Dermis blood vessel endothelial cell (primary cell): ENCODE measurements around the gene FATE1. TPM values are rescaled to one million over a fixed set of nuclear protein-coding genes. Genes with fewer than 3 reads are reported as not detected.
"Not testable (repeated sequence)": the region's sequence is repeated elsewhere in the genome, so short reads cannot be mapped to it uniquely, and the experiment has no call there.

ENCODE experiments used
- DNase-seq: peaks from one replicate; pipeline ENCODE4 v3.0.0; 2010
- total RNA-seq: library from RNA; depleted of rRNA; stranded (reverse); fragments of >200 nt; gene quantifications from 2 replicates; pipeline ENCODE4 v1.2.3, GENCODE V29; 2014

FATE1 gene, protein sequence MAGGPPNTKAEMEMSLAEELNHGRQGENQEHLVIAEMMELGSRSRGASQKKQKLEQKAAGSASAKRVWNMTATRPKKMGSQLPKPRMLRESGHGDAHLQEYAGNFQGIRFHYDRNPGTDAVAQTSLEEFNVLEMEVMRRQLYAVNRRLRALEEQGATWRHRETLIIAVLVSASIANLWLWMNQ
- total RNA-seq = not detected in 2 replicates

DNA sequence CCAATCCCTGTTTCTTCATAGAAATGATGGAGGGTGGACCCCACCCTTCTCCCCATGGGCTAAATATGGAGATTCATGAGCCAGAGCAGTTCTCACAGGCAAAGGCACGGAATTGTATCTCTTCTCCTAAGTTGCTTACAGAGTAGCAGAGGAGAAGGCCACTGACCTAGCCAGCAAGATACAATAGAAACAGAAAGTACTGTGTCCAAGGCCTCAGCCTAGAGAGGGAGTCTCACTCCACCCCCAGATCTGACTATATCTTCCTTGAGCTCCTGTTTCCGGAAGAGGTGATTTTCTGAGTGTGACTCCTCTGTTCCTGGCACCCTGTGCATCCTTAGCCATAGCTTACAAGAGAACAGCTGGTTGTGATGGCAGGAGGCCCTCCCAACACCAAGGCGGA is at the start of gene FATE1:
FATE1 (plus strand) TSS at position 284 of the 400 bp plus-strand sequence; CDS start at position 369, 85 bp downstream.
- no peak for DNase-seq

DNA sequence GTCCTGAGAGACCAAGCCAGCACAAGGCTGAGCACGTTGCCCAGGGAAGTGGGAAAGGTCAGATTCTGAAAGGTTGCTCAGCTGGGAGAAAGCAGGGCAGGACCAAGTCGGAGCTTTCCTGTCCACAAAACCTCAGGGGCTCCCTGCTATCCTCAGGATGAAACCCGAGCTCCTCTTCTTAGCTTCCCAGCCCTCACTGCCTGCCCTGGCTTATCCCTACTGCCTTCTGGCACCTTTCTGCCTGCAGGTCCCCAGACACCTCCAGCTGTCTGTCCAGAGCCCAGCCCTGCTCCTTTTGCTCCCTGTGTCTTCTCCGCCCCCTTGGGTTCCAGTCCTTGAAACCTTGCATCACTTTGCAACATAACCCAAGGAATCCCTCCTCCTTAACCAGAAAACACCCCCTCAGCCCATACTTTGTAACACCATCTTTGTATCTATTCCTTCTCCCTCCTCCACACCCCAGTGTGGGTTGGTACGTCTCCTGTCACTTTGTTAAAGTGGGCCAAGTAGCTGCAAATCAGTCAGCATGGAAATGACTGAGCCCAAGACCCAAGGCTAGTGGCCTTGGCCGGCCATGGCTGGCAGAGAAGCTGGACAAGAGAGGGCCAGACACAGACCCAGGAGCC is 40.6 kb upstream of the FATE1 start:
- no peak for DNase-seq

DNA sequence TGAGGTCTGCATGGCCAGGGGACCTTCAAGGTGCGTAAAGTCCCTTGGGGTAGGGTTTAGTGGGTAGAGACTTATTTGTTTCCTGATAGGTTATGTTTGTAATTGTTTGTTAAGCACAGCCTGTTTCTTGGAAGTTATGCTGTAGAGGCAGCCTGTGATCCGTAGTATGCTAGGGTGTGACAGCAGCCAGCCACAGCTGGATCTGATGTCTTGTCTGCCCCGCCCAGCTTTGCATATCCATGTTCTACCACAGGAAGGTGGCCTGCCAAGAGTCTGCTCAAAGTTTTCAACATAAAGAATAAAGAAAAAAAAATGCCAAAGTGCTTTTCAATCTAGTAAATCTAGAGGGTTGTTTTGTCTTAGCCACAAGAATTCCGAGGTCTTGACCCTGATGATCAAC is 39.6 kb upstream of the FATE1 start:
- DNase-seq = no peak

DNA sequence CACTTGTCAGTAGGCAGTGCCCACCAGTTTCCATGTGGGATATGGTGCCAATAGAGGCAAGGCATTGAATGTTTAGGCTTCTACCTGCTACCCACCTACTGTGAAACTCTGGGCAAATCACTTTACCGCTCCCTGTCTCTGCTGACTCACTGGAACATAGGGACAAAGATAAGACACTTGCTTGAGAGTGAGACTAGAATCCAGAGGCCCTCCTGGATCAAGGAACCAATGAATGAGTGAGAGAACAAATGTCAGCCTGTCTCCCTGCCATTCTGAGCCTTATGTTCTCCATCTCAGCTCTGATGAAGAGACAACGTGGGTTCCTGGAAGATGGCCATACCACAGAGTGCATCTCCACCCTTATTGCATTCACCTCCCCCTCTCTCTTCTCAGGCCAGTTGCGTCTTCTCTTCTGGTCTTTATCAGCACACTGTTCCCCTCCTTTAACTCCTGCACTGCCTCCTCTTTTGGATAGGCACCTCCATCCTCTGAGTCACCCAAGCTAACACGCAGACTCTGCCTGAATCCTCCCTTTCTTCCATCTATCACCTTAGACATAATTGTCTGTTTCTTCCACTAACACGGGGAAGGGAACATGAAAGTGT is 35.9 kb upstream of the FATE1 start:
- DNase-seq = no peak

DNA sequence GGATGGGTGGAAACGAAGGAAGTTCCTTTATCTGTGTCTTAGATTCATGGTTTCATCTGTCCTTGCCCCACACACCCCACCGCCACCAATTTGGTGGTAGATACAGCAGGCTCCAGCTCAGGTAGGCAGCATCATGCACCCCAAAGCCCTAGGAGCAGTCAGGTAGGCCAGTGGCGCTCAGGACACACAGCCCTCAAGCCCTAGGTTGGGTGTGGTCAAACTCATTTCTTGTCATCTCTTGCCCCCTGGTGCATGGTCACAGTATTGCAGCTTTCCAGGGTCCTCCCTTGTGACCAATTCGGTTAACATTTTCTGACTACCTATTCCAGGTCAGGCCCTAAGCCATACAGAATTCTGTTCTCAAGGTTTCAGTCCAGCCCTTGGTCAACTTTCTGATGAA is 35.0 kb upstream of the FATE1 start:
- DNase-seq = peak; percentile 54

DNA sequence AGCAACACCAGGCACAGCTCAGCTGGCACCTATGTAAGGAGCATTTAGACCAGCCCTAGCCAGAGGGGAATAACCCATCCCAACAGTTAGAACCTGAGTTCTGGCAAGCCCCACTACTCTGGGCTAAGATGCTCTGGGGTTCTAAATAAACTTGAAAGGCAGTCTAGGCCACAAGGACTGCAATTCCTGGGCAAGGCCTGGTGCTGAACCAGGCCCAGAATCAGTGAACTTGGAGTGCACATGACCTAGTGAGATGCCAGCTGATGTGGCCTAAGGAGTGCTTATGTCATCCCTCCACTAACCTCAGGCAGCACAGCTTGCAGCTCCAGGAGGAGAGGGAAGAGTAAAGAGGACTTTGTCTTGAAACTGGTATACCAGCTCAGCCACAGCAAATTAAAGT is 28.2 kb upstream of the FATE1 start:
- no peak for DNase-seq

DNA sequence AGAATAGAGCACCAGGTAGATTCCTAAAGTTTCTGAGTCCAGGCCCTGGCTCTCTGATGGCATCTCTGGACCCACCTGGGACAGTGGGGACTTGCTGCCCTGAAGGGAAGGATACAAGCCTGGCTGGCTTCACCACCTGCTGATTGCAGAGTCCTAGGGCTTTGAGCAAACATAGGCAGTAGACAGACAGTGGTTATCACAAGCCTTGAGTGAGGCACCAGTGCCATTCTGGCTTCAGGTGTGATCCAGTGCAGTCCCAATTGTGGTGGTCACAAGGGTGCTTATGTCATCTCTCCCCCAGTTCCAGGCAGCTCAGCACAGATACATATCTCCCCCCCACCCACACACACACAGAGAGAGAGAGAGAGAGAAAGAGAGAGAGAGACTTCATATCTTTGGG is 27.1 kb upstream of the FATE1 start:
- no peak for DNase-seq

DNA sequence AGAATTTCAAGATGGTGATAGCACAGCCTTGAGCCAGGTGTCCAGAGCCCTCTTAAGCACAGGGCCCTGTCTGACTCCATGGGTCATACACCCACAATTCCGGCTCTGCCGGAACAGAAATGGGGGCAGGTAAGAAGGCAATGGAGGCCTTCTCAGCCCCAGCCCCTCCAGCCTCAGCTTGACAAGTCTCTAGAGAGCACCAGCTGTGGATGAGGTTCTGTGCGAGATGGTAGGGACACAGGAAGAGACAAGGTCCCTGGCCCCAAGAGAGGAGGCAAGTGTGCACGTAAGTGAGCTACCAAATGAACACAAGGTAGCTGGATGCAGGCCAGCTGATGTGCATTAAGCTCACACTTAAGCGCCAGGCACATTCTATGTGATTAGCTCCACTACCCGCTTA is 23.0 kb upstream of the FATE1 start:
- no peak for DNase-seq

DNA sequence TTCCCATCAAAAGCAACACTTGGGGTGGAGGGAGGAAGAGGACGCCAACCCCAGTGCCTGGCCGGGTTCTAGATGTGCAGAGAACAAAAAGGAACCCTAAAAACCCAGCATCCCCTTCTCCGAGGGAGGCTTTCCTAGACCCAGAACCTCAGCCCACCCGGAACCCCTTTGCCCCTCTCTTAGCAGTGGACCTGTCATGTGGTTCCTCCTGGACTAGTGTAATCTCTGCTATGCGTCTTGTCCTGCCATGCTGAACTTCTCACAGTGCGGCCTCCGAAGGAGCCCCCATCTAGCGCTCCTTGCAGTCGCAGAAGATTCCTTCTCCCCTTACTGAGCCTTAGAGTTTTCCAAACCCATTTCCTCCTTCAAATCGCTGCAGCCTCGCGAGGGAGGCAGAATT is 21.7 kb upstream of the FATE1 start:
- DNase-seq = no peak

DNA sequence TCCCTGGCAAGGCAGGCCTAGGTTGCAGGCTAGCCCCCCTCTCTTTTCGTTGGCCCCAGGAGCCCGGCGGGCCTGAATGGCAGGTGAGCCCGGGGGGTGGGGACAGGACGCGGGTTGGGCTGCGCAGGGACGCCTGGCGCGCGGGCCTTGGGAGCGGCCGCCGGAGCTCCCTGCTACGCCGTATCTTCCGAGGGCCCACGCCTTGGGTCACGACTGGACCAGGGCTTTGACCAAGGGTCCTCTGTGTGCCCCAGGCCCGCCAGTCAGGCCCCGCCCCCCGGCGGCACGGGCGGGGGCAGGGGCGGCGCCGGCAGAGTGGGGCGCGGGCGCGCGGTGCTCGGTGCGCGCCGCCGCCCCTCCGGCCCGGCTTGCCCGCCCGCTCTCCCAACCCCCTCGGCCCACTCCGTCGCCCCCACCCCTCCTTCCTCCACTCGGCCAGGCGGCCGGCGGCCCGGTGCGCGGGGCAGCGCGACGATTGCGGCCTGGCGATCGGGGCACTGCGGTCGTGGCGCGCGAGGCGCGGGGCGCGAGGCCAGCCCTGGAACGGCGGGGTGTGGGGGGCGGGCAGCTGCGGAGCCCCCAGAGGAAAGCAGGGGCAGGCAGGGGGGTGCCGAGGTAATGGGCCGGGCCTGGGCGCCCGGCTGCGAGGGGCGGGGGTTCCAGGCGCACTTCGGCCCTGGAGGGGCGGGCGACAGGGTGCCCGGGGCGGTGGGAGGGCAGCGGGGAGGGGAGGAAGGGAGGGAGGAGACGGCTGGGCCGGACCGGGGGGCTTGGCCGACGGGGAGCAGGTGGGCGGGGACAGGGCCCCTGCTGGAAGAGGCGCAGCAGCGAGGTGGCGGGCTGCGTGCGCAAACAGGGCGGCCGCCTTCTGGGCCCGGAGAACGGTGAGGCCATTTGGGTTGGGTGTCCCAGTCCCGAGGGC is 20.9 kb upstream of the FATE1 start, which contains the start of gene PRRG3:
PRRG3 (plus strand) TSS at position 798 of the 922 bp plus-strand sequence. CDS start 3,357 bp downstream, outside the sequence.
- no peak for DNase-seq

DNA sequence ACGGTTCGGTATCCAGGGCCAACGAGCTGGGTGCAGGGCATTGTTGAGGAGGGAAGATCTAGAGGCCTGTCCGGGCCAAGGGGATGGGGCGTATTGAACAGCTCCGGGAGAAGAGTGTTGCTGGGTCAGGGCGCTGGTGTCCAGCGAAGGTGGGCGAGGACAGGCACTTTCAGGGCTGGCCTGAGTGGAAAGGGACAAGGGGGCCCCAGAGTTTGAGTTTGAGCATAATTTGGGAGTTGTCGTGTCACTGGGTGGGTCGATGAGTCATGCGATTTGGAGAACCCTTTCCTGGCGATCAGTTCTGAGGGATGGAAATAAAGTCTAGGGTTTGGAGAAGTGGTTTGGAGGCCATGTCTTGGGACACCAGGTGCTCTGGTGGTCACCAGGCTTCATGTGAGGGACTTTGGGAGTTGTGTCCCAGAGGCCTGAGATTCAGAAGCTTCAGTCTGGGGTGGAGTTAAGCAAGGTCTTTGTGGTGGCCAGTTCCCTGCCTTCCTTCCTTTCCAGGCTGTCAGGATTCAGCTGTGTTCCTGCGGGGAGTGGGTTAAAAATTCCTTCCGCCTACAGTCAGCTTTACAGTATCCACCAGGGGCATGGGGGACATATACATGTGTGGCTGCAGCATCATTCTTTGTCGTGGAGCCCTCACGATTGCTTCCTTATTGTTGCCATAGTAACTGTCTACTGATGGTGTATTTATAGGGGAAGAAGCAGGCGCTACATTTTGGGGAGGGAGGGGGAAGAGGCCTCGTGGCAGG is 20.1 kb upstream of the FATE1 start:
- DNase-seq = no peak

DNA sequence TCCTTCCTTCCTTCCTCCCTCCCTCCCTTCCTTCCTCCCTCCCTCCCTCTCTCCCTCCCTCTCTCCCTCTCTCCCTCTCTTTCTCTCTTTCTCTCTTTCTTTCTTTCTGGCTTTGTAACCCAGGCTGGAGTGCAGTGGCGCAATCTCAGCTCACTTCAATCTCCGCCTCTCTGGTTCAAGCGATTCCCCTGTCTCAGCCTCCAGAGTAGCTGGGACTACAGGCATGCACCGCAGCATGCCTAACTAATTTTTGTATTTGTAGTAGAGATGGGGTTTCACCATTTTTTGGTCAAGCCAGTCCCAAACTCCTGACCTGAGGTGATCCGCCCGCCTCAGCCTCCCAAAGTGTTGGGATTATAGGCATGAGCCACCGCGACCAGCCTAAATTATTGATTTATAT is 18.8 kb upstream of the FATE1 start:
- not testable (repeated sequence) for DNase-seq

DNA sequence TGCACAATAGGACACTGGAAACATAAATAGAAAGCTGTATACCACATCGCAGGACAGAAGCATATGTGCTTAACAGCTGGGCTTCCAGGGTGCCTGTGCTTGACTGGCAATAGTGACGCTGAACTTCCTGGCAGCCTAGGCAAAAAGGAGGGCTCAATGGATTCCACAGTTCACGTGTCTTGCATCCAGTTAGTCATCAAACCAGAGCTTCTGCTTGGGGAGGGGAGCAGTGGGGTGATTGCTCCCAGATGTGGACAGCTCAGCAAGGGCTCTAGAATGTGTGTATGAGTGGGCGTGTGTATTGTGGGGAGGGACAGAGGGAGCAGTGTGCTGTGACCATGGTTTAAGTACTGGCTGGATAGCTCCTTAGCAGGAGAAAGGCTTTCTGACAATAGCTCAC is 18.3 kb upstream of the FATE1 start:
- no peak for DNase-seq

DNA sequence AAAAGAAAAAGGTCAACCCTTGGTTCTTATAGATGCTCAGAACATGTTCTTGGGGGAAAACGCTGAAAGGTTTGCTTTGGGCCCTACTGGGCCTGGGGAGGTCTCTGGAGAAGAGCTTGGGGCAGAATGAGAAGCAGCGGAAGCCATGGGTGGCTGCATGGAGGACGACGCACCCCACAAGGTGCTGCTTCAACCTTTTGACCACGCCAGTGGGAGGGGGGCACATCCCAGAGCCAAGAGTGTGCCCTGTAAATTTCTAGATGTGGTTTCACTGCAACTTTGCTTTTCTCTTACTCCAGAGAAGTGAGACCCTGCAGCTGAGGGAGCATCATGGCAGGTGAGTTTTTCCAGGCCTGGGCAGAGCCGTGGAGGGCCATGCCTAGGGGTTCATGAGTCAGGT is 17.4 kb upstream of the FATE1 start:
- no peak for DNase-seq

DNA sequence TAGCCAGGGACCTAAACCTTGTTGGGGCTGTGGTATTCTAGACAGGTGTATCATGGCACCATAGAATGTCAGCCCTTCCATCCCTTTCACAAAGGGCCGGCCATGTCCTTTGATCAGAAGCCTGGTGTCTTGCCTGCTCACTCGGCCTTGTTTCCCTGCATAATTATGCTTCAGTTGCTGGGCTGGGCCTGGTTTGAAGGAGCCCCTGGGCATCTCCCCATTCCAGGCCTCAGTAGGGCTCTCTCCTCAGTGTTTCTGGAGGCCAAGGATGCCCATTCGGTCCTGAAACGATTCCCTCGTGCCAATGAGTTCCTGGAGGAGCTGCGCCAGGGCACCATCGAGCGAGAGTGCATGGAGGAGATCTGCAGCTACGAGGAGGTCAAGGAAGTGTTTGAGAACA is 16.1 kb upstream of the FATE1 start:
- no peak for DNase-seq

DNA sequence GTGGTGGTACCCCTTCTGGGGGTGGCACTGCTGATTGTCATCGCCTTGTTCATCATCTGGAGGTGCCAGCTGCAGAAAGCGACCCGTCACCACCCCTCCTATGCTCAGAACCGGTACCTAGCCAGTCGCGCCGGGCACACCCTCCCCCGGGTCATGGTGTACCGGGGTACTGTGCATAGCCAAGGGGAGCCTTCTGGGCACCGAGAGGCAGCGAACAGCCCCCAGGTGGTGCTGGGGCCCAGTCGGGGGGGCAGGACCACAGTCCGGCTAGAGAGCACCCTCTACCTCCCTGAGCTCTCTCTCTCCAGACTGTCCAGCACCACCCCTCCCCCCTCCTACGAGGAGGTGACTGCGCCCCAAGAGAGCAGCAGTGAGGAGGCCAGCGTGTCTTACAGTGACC is 15.3 kb upstream of the FATE1 start:
- DNase-seq = no peak

DNA sequence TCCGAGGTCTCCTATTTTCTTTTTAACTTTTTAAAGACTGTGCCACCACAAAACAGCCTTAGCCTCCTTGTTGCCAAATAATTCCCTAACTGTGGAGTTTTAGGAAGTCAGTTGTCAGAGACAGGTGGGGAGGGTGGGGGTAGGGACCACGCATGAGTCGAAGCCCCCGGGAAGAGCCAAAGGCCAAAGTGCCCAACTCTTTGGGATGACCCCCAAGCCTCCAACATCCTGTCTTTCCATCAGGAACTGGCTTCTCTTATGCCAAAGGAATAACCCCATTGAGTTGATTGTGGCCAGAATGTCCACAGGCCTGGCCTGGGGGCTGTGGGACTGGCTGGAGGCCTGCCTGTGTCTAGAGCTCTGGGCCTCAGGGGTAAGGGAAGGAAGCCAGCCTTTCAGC is 14.8 kb upstream of the FATE1 start:
- no peak for DNase-seq

DNA sequence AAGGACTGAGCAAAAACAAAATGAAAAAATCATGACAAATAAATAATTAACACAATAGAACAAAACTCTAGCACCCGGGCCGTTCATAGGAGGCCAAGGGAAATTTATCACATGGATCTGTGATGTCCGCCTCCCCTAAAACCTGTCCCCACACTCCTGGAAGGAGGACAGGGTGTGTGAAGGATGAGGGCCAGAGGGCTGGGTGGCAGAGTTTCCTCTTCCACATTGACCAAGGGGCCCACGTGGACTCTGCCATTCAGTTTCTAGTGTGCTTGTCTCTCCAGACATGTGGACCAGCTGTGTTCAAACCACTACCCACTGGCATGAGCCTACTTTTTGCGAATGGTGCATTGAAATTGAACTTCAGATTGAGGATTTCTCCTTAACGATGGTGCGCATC is 14.3 kb upstream of the FATE1 start:
- DNase-seq = no peak

DNA sequence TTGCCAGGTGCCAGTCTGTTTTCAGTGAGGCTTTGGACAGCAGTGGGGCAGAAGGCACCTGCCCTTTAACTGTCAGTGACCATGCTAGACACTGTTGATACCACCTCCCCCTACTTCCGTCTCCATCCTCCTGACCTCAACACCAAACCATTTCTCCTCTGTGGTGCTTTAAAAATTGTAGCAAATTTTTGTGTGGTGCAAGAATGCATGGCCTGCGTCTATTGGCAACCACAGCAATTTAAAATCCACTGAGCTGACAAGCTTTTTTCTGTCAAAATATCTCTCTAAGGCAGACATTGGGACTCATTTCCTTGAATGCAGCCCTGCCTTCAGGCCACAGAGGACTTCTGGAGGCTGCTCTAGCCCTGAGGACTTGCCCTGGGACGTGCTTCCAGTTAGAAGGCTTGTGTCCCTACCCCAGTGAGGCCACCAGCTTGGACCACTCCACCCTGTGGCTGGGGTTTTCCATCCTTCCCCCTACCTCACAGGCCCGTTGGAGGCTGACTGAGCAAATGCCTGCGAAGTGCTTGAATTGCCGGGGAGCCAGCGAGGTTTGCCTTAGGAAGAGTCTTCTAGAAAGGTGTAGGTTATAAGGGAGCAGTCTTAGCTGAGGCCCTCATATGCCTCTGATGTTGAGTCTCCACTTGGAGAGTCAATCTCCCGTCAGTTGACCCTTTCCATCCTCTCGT is 13.7 kb upstream of the FATE1 start:
- DNase-seq = no peak

DNA sequence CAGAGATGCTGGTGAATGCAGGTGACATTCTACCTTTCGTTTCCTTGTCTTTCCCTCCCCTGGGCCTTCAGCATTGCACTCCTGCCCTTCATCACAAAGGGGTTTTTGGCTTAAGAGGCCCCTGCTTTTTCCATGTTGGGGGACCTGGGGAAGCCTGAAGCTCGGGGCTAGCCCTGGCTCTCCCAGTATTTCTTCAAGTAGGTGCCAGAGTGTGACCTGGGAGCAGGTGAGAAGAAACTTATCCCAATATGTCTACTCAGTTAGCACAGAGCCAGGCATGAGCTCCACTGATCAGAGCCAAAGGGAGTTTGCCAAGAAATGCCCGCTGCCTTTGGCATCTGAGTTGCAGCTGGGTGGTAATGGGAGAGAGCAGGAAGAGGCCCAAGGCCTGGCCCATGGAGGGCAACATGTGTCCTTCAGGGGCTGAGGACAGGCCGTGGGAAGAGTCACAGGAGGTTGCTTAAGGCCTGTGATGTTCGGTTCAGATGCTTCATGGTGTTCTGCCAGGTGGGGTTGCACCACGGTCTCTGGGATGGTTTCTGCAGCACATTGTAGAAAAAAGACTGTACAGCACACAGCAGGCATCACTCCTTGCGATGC is 13.0 kb upstream of the FATE1 start:
- DNase-seq = no peak

DNA sequence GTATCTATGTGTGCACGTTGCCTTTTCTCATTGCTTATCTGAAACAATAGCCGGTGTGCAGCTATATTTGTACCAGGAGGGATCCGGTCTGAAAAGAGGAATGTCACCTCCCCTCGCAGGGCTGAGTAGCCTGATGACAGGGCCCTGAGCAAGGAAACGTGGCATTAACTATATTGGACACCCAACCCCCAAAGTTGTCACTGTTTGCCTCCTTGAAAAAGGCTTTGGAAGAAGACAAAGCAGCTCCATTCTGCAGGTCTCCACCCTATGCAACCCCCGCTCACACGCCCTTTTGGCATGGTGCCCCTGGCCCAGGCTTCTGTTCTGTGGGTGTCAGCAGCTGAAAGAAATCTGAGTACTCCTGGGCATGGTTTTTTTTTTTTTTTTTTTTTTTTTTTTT is 12.3 kb upstream of the FATE1 start:
- DNase-seq = peak; percentile 20
